Small intestine (tissue), 7 donors: Measurements from ENCODE around the gene DCAF8. TPM values are rescaled to one million over a fixed set of nuclear protein-coding genes. Genes with fewer than 3 reads are reported as not detected.

Experiments used
- DNase-seq, 2 donors: peaks; one replicate each; pipeline versions ENCODE4 v3.0.0 to v3.0.0-alpha.2; 2013
- FAIRE-seq: peaks from 2 replicates; lab custom pipeline; 2012; peaks lifted over from hg19 to GRCh38; lab: Jason Lieb, UNC
- H3K27ac ChIP-seq, 3 donors: one replicate each; pipeline ENCODE4 v1.5.1; 2013; ENCODE audit warnings: low read length in 2 of 3, mild to moderate bottlenecking in 2 of 3, control low read depth in 1 of 3, inconsistent platforms in 1 of 3, low read depth in 1 of 3, moderate library complexity in 1 of 3
- H3K27me3 ChIP-seq, 3 donors: one replicate each; pipeline ENCODE4 v1.6.1; 2013; ENCODE audit warnings: low read length in 3 of 3, inconsistent platforms in 1 of 3; ENCODE audit not compliant: control insufficient read depth in 3 of 3, insufficient read depth in 3 of 3
- H3K36me3 ChIP-seq, 3 donors: one replicate each; pipeline ENCODE4 v1.6.1; 2013; ENCODE audit warnings: low read length in 3 of 3, inconsistent platforms in 1 of 3, low read depth in 1 of 3, mild to moderate bottlenecking in 1 of 3, moderate library complexity in 1 of 3; ENCODE audit not compliant: control insufficient read depth in 3 of 3, insufficient read depth in 2 of 3
- H3K4me1 ChIP-seq, 3 donors: one replicate each; pipeline ENCODE4 v1.6.1; 2013; ENCODE audit warnings: low read length in 2 of 3, inconsistent platforms in 1 of 3, low read depth in 1 of 3, mild to moderate bottlenecking in 1 of 3, moderate library complexity in 1 of 3; ENCODE audit not compliant: control insufficient read depth in 3 of 3, insufficient read depth in 2 of 3
- H3K4me3 ChIP-seq, 3 donors: one replicate each; pipeline ENCODE4 v1.5.1; 2013; ENCODE audit warnings: low read length in 3 of 3, control low read depth in 1 of 3, inconsistent platforms in 1 of 3, low read depth in 1 of 3, mild to moderate bottlenecking in 1 of 3, moderate library complexity in 1 of 3
- H3K9me3 ChIP-seq, 2 donors: one replicate each; pipeline ENCODE4 v1.6.1; 2013; ENCODE audit warnings: low read depth in 1 of 2, low read length in 1 of 2; ENCODE audit not compliant: control insufficient read depth in 2 of 2, insufficient read depth in 1 of 2
- WGBS, 3 donors: extraction: QIAGEN DNeasy Blood & Tissue Kit; methylation state at CpG; one replicate each; pipeline ENCODE4 v1.1.7; 2013; 5-methylcytosine and 5-hydroxymethylcytosine counted together
- polyA plus RNA-seq, 4 donors: library from polyadenylated mRNA; stranded (reverse) in 3 of 4; unstranded in 1 of 4; fragments of 200-250 nt in 3 of 4; fragments of 120-200 nt in 1 of 4; gene quantifications; one replicate each; pipeline versions ENCODE4 v1.2.1 to v1.2.3, GENCODE V29; 2013
- donor health status: healthy with polysubstance abuse.
- donor health status: control.
- donor health status: control.
- donor health status: Bipolar disorder and iron deficiency.
- donor health status: healthy.

DCAF8 gene
- polyA plus RNA-seq, 4 donors = 43.5 to 145 (median 59.1) TPM

DNA sequence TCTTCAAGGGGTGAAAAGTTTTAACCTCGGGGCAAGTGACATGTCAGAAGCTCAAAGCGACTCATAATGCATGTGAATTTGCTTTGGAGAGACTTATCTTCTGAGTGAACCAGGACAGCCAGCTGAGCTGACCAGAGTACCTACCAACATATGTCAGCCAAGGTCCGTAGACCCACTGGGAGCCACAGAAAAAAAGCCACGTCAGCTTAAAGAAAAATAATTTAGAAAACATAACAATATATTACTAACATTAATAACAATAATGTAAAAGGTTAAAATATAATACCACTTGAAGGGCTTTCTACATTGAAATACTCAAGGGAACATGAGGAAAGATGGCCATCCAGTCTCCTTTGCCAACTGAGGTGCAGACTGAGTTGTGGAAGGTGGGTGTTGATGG lies 15.6 kb upstream of the DCAF8 start:
- H3K9me3 ChIP-seq = no peaks in the 10 kb centered on the region
- H3K4me1 ChIP-seq = no peaks in the 10 kb centered on the region
- 90 to 91% (median 91%) methylated on average over 4 of the region's 4 CpGs for WGBS, 3 donors
- H3K4me3 ChIP-seq = no peak overlapping the region
- H3K36me3 ChIP-seq = peaks cover 16 to 42% (median 24%) of the 10 kb centered on the region in 3 donors
- no peak for FAIRE-seq
- H3K27ac ChIP-seq = no peak overlapping the region
- no peaks in the 10 kb centered on the region for H3K27me3 ChIP-seq
- DNase-seq = no peak

DNA sequence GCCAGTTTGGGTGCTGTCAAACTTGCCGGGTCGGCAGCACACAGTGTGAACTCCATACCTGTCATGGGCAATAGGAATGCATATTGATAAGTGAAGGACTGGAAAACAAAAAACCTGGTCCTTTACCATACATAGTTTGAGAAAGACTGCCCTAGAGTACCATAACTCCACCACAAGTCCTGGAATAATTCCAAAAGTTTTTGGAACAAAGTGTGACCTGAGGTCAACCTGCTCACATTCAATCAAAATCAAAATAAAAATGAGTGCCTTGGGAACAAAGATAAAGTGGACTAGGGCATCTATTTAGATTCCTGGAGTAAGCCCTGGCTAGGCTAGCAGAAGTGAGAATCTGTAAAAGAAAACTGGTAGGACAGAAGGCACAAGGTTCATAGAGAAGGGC lies 15.0 kb upstream of the DCAF8 start:
- H3K27me3 ChIP-seq = no peaks in the 10 kb centered on the region
- WGBS, 3 donors = 92 to 96% (median 93%) methylated on average over 2 of the region's 2 CpGs
- no peaks in the 10 kb centered on the region for H3K9me3 ChIP-seq
- FAIRE-seq (no peak), DNase-seq (no peak)
- H3K4me1 ChIP-seq = no peaks in the 10 kb centered on the region
- no peak overlapping the region for H3K27ac ChIP-seq
- H3K4me3 ChIP-seq = no peak overlapping the region
- peaks cover 16 to 39% (median 24%) of the 10 kb centered on the region in 3 donors for H3K36me3 ChIP-seq

DNA sequence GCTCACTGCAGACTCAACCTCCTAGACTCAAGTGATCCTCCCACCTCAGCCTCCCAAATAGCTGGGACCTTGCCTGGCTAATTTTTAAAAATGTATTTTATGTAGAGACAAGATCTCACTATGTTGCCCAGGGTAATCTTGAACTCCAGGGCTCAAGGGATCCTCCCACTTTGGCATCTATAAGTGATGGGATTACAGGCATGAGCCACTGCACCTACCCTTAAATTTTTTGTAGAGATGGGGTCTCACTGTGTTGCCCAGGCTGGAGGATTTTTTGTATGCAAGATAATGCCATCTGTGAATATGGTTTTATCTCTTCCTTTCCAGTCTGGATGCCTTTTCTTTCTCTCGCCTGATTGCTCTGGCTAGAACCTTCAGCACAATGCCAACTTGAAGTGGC lies 8.7 kb upstream of the DCAF8 start:
- Histone ChIP-seq H3K9me3 (no peaks in the 10 kb centered on the region), H3K27me3 (no peaks in the 10 kb centered on the region), H3K4me3 (no peak overlapping the region), H3K4me1 (no peaks in the 10 kb centered on the region), H3K36me3 (no peaks in the 10 kb centered on the region), H3K27ac (no peak overlapping the region)
- DNase-seq (no peak), FAIRE-seq (no peak)
- 91 to 93% (median 93%) methylated on average over 1 of the region's 1 CpG for WGBS, 3 donors

DNA sequence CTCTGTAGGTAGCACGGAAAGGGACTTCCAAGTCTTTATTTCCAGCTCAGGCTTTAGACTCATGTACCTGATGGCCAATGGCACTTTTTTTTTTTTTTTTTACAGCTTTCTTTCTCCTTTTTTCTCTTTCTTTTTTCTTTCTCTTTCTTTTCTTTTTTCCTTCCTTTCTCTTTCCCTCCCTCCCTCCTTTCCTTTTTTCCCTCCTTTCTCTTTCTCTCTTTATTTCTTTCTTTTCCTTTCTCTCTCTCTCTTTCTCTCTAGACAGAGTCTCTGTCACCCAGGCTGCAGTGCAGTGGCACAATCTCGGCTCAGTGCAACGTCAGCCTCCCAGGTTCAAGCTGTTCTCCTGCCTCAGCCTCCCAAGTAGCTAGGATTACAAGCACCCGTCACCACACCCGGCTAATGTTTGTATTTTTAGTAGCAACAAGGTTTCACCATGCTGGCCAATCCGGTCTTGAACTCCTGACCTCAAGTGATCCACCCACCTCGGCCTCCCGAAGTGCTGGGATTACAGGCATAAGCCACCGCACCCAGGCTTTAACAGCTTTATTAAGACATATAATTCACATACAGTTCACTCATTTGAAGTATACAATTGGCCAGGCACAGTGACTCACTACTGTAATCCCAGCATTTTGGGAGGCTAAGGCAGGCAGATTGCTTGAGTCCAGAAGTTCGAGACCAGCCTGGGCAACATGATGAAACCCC lies 5.1 kb upstream of the DCAF8 start:
- Histone ChIP-seq H3K9me3 (no peaks in the 10 kb centered on the region), H3K4me1 (peaks cover 0 to 2% (median 2%) of the 10 kb centered on the region in 3 donors), H3K4me3 (no peak overlapping the region), H3K36me3 (no peaks in the 10 kb centered on the region), H3K27ac (no peak overlapping the region), H3K27me3 (no peaks in the 10 kb centered on the region)
- WGBS, 3 donors = 63 to 73% (median 70%) methylated on average over 10 of the region's 10 CpGs
- FAIRE-seq (no peak), DNase-seq (no peak)

DNA sequence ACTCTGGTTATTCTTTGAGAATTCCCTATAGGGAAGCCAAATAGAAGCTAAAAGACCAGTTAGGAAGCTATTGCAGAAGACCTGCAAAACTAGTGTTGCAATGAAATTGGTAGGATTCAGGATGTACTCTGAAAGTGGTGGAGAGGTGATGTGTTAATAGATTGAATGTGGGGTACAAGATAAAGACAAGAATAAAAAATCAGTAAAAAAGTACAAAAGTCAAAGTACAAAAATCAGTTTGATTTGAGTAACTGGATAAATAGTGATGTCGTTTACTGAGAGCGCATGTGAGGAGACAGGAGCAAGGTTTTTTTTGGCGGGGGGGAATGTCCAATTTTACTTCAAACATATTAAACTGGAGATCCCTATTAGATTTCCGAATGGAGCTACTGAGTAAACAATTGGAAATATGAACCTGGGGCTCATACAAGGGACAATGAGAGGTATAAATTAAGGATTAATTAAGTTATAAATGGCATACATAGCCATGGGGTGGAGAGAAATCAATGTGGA lies 2.5 kb upstream of the DCAF8 start:
- DNase-seq (no peak), FAIRE-seq (no peak)
- no peak overlapping the region for H3K27ac ChIP-seq
- H3K4me3 ChIP-seq = no peak overlapping the region
- peaks cover 3 to 12% (median 7%) of the 10 kb centered on the region in 3 donors for H3K4me1 ChIP-seq
- 70 to 83% (median 73%) methylated on average over 4 of the region's 4 CpGs for WGBS, 3 donors
- H3K27me3 ChIP-seq = no peaks in the 10 kb centered on the region
- no peaks in the 10 kb centered on the region for H3K9me3 ChIP-seq
- no peaks in the 10 kb centered on the region for H3K36me3 ChIP-seq

DNA sequence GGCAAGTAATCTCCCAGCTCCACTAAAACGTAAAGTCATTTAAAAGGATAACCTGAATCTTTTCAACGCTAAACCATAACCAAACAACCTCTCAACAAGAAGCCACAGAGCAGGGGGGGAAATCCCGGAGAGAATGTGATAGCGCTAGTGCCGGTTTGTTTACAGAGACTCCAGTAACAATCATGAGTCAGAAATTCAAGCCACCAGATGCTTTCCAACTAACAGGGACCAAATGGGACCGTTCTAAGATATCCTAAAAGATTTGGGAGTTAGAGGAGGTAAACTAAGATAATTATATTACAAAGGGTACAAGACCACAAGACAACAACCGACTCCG lies 825 bp downstream of the DCAF8 start:
- H3K27me3 ChIP-seq = no peaks in the 10 kb centered on the region
- no peak for FAIRE-seq
- H3K4me1 ChIP-seq = peaks cover 3 to 12% (median 7%) of the 10 kb centered on the region in 3 donors
- H3K9me3 ChIP-seq = no peaks in the 10 kb centered on the region
- WGBS, 3 donors = 0% methylated on average over 8 of the region's 8 CpGs
- peaks cover 0 to 3% (median 0%) of the 10 kb centered on the region in 3 donors for H3K36me3 ChIP-seq
- H3K27ac ChIP-seq = peak overlapping the region; percentile 85 to 98 (median 91)
- DNase-seq = peak; percentile 71 to 84
- H3K4me3 ChIP-seq = peak overlapping the region; percentile 74 to 99 (median 91)

DNA sequence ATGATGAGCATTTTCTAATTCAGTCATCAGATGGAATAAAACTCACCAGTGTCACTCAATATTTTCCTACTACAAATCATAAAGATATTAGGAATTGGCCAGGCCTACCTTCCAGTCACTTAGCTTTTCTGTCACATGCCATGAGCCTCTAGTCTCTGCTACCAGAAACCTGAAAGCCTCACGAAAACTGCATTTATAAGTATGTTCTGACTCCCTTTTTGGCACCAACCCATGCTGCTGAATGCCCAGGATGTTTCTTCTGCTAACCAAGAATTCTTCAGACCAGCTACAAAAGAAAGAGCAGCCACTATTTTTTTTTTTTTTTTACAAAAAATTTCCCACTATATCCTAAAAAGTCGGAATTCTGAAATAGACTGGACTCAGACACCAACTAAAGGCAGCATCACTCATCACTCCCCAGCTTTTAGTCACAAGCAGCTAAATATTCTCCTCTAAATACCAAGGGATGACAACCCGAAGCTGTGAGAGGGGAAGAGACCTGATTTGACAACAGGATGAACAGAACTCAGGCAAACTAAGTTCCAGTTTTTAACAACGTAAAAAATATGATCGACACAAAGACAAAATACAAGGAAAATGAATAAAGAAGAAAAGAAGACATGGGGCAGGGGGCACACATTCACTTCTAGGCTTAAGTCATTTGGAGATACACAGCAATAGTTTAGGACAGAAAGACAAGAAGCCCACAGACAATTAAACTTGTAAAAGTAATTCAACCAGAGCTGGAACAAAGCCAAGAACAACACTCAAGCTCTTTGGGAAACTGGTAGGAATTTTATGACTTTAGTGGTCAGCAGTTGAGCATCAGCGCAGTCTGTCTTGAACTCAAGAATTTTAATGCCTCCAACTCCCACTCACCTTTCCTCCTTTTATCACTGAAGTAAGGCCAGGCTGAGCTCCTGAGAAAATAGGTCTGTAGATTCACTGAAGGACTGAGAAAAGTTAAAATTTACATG lies 1.7 kb downstream of the DCAF8 start:
- 38 to 45% (median 43%) methylated on average over 6 of the region's 6 CpGs for WGBS, 3 donors
- FAIRE-seq = no peak

DNA sequence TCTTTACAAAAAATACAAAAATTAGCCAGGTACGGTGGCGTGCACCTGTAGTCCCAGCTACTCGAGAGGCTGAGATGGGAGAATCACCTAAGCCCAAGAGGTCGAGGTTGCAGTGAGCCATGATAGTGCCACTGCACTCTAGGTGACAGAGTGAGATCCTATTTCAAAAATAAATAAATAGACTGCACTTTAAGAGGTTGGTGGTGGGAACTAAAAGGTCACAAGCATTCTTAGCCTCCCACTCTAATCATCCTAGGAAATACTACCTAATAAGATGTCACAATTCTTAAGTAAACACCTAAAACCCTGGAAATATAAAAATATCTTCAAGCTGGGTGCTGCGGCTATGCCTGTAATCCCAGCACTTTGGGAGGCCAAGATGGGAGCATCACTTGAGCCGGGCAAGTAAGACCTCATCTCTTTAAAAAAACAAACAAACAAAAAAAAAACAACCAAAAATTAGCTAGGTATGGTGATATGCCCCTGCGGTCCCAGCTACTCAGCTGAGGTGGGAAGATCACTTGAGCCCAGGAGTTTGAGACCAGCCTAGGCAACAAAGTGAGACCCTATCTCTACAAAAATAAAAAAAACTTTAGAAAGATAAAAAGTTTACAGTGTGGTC lies 4.1 kb downstream of the DCAF8 start:
- no peak overlapping the region for H3K27ac ChIP-seq
- DNase-seq = no peak
- no peak for FAIRE-seq
- no peaks in the 10 kb centered on the region for H3K9me3 ChIP-seq
- H3K4me1 ChIP-seq = peaks cover 3 to 12% (median 5%) of the 10 kb centered on the region in 3 donors
- no peak overlapping the region for H3K4me3 ChIP-seq
- peaks cover 0 to 10% (median 0%) of the 10 kb centered on the region in 3 donors for H3K36me3 ChIP-seq
- WGBS, 3 donors = 92 to 95% (median 93%) methylated on average over 7 of the region's 7 CpGs
- H3K27me3 ChIP-seq = no peaks in the 10 kb centered on the region

More for the DNA sequence above, 1.7 kb downstream of the DCAF8 start:
- peak overlapping the region in 2 of 3 donors; percentile 74 to 99 for H3K4me3 ChIP-seq
- H3K36me3 ChIP-seq = peaks cover 0 to 3% (median 0%) of the 10 kb centered on the region in 3 donors
- DNase-seq = peak in 1 of 2 donors; percentile 63
- no peaks in the 10 kb centered on the region for H3K9me3 ChIP-seq
- H3K4me1 ChIP-seq = peaks cover 3 to 12% (median 7%) of the 10 kb centered on the region in 3 donors
- H3K27ac ChIP-seq = peak overlapping the region in 2 of 3 donors; percentile 46 to 91
- H3K27me3 ChIP-seq = no peaks in the 10 kb centered on the region
